NB4 (cell line): ENCODE measurements around the gene SYNC.

ENCODE experiments used
- CTCF ChIP-seq: IDR thresholded peaks from one replicate; pipeline ENCODE4 v1.5.1; 2012; ENCODE audit warnings: low read depth, low read length
- MAX ChIP-seq: IDR thresholded peaks from 2 replicates; pipeline ENCODE4 v1.6.1; 2011; ENCODE audit warnings: low read depth, low read length
- MYC ChIP-seq: IDR thresholded peaks from 2 replicates; pipeline ENCODE4 v1.6.1; 2011; ENCODE audit warnings: low read depth, low read length
- POLR2A ChIP-seq: IDR thresholded peaks from 2 replicates; pipeline ENCODE4 v1.6.1; 2011; ENCODE audit warnings: mild to moderate bottlenecking; ENCODE audit not compliant: insufficient read length; ENCODE audit errors: extremely low read depth

GRCh38 chr1:32746130-32746529 lies 43.6 kb upstream of the SYNC start:
- TF ChIP-seq POLR2A (no peak), CTCF (no peak), MYC (no peak), MAX (no peak)
